Hepatocyte (in vitro differentiated cells): Measurements from ENCODE around the gene TXNL1. TPM values are rescaled to one million over a fixed set of nuclear protein-coding genes. Genes with fewer than 3 reads are reported as not detected.

Experiments
- DNase-seq: peaks from one replicate; pipeline ENCODE4 v3.0.0-alpha.2; 2016; ENCODE audit warnings: low spot score
- H2AFZ ChIP-seq: fragments of 200-600 bp; sonication (generic); 2 replicates; pipeline ENCODE4 v1.6.0; 2016; ENCODE audit warnings: antibody characterized with exemption, mild to moderate bottlenecking
- H3K27ac ChIP-seq: fragments of 200-600 bp; sonication (generic); 2 replicates; pipeline ENCODE4 v1.5.1; 2016; ENCODE audit warnings: mild to moderate bottlenecking
- H3K27me3 ChIP-seq: fragments of 200-600 bp; sonication (generic); 2 replicates; pipeline ENCODE4 v1.6.1; 2016
- H3K36me3 ChIP-seq: fragments of 200-600 bp; sonication (generic); replicated peaks from 2 replicates; pipeline ENCODE4 v1.5.1; 2016; ENCODE audit warnings: low read depth; ENCODE audit not compliant: insufficient read depth
- H3K4me1 ChIP-seq: fragments of 200-600 bp; sonication (generic); 2 replicates; pipeline ENCODE4 v1.5.1; 2016; ENCODE audit warnings: mild to moderate bottlenecking, moderate library complexity; ENCODE audit not compliant: insufficient read depth
- H3K4me2 ChIP-seq: fragments of 200-600 bp; sonication (generic); 2 replicates; pipeline ENCODE4 v1.6.0; 2016
- H3K4me3 ChIP-seq: fragments of 200-600 bp; sonication (generic); 2 replicates; pipeline ENCODE4 v1.5.1; 2016; ENCODE audit warnings: mild to moderate bottlenecking
- H3K79me2 ChIP-seq: fragments of 200-600 bp; sonication (generic); 2 replicates; pipeline ENCODE4 v1.6.0; 2017; ENCODE audit warnings: mild to moderate bottlenecking
- H3K9me2 ChIP-seq: fragments of 200-600 bp; sonication (generic); replicated peaks from 2 replicates; pipeline ENCODE4 v1.6.0; 2017; ENCODE audit warnings: mild to moderate bottlenecking; ENCODE audit not compliant: insufficient read depth
- H3K9me3 ChIP-seq: fragments of 200-600 bp; sonication (generic); 2 replicates; pipeline ENCODE4 v1.5.1; 2016; ENCODE audit warnings: low read depth, mild to moderate bottlenecking
- H4K20me1 ChIP-seq: fragments of 200-600 bp; sonication (generic); 2 replicates; pipeline ENCODE4 v1.6.0; 2016; ENCODE audit warnings: mild to moderate bottlenecking; ENCODE audit not compliant: insufficient read depth, poor library complexity, severe bottlenecking
- CTCF ChIP-seq: fragments of 200-600 bp; sonication (generic); IDR thresholded peaks from 2 replicates; pipeline ENCODE4 v1.5.1; 2016; ENCODE audit warnings: antibody characterized with exemption, mild to moderate bottlenecking; ENCODE audit not compliant: poor library complexity
- EZH2 ChIP-seq: fragments of 200-600 bp; sonication (generic); IDR thresholded peaks from 2 replicates; pipeline ENCODE4 v1.6.1; 2016; ENCODE audit warnings: antibody characterized with exemption, mild to moderate bottlenecking, borderline replicate concordance
- EZH2phosphoT487 ChIP-seq: fragments of 200-600 bp; sonication (generic); IDR thresholded peaks from one replicate; pipeline ENCODE4 v1.6.1; 2018; ENCODE audit warnings: antibody characterized with exemption, mild to moderate bottlenecking, low read depth, moderate library complexity; ENCODE audit not compliant: unreplicated experiment, severe bottlenecking
- WGBS: methylation state at CpG from one replicate; pipeline ENCODE4 v1.1.6; 2016; ENCODE audit warnings: low lambda C conversion rate; ENCODE audit errors: missing lambda C conversion rate; 5-methylcytosine and 5-hydroxymethylcytosine counted together
- polyA plus RNA-seq: library from polyadenylated mRNA; unstranded; fragments of >200 nt; fragmentation: Nextera tagmentation; extraction: Ambion mirVana; gene quantifications from 2 replicates; pipeline ENCODE4 v1.2.1, GENCODE V29; 2016
- total RNA-seq: library from RNA; depleted of rRNA; stranded (reverse); fragments of >200 nt; gene quantifications from 2 replicates; pipeline ENCODE4 v1.2.3, GENCODE V29; 2014

TXNL1 gene
- total and polyA plus RNA-seq, 2 experiments from 2014 or later = 60.8 to 77.0 TPM

- H3K27ac ChIP-seq = no peak overlapping the region
- H3K4me3 ChIP-seq = no peak overlapping the region
- DNase-seq = no peak
- no peaks in the 10 kb centered on the region for H4K20me1 ChIP-seq
- H3K4me1 ChIP-seq = no peaks in the 10 kb centered on the region
- H3K79me2 ChIP-seq = no peaks in the 10 kb centered on the region
- TF ChIP-seq EZH2 = no peak
- TF ChIP-seq CTCF = no peak
- TF ChIP-seq EZH2phosphoT487 = no peak
- no peaks in the 10 kb centered on the region for H3K9me2 ChIP-seq
- no peak overlapping the region for H2AFZ ChIP-seq
- no peaks in the 10 kb centered on the region for H3K27me3 ChIP-seq
- H3K36me3 ChIP-seq = no peaks in the 10 kb centered on the region
- 86% methylated on average over 1 of the region's 1 CpG for WGBS
- no peaks in the 10 kb centered on the region for H3K9me3 ChIP-seq
- H3K4me2 ChIP-seq = no peak overlapping the region
These were observed 81.5 kb downstream of the TXNL1 start for GRCh38 chr18:56556907-56557306.

- no peak for TF ChIP-seq CTCF
- TF ChIP-seq EZH2phosphoT487 = no peak
- TF ChIP-seq EZH2 = no peak
- Histone ChIP-seq H3K27me3 (no peaks in the 10 kb centered on the region), H3K4me1 (no peaks in the 10 kb centered on the region), H3K4me3 (no peak overlapping the region), H4K20me1 (no peaks in the 10 kb centered on the region), H3K4me2 (no peak overlapping the region), H3K27ac (no peak overlapping the region), H3K9me3 (no peaks in the 10 kb centered on the region), H2AFZ (no peak overlapping the region), H3K36me3 (no peaks in the 10 kb centered on the region), H3K79me2 (no peaks in the 10 kb centered on the region), H3K9me2 (no peaks in the 10 kb centered on the region)
- 95% methylated on average over 4 of the region's 4 CpGs for WGBS
- no peak for DNase-seq
These were observed 88.3 kb downstream of the TXNL1 start for GRCh38 chr18:56550121-56550520.

Other genes starting within 250 kb of the TXNL1 start
- gene WDR7, start 12.8 kb upstream of the TXNL1 start, total RNA-seq = 14.0 and 19.0 TPM in 2 replicates
- 5.9 and 9.0 TPM in 2 replicates for gene WDR7, start 12.8 kb upstream of the TXNL1 start, polyA plus RNA-seq